ENCODE results near the gene SHISA9. TPM values are rescaled to one million over a fixed set of nuclear protein-coding genes. Genes with fewer than 3 reads are reported as not detected.

Gene SHISA9
- total RNA-seq, 1 donor from 2014 or later = not detected

GRCh38 chr16:13262270-13263090 is 361.1 kb downstream of the SHISA9 start:
- no peak for DNase-seq (ENCODE audit: low read depth, low spot score)

- DNase-seq (ENCODE audit: low read depth, low spot score) = no peak
These were observed 363.6 kb downstream of the SHISA9 start for GRCh38 chr16:13264749-13265552.

DNA sequence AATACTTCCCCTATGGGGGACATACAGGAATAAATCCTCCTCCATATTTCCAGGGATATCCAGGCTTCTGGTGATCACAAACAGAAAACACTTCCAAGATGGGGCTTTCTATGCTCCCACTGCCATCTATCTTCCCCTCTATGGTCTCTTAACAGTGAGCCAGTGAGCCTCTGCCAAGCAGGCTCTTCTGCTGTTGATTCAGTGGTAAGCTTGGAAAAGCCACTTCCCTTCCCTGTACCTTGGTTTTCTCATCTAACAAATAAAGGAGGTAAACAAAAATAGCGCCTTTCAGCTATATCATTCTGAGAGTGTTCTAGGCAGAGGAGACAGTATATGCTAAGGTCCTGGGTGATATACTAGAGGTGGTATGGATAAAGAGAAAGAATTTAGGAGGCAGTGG is 368.0 kb downstream of the SHISA9 start:
- no peak for DNase-seq (ENCODE audit: low read depth, low spot score)

GRCh38 chr16:13269905-13270528 is 368.6 kb downstream of the SHISA9 start:
- no peak for DNase-seq (ENCODE audit: low read depth, low spot score)

- DNase-seq (ENCODE audit: low read depth, low spot score) = no peak
These were observed 369.2 kb downstream of the SHISA9 start for GRCh38 chr16:13270602-13271001.

DNA sequence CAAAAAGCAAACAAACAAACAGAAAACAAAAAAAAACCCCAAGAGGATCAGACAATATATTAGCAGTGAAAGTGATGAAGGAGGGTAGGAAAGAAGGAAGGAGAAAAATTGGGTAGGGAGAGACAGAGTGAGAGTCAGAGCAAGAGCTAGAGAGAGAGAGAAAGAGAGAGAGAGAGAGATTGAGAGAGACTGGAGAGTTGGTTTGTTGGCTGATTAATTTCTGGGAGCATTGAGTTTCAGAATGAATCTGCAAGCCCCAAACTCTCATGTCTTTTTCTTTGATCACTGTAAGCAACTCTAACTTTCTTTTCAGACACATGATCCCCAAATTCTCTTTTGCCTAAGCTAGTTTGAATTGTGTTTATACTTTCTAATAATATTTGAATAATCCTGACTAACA is 388.1 kb downstream of the SHISA9 start:
- DNase-seq (ENCODE audit: low read depth, low spot score) = no peak

Other genes starting within 250 kb of the SHISA9 start
- 31.4 and 36.6 TPM in 2 replicates for gene CPPED1, start 97.7 kb upstream of the SHISA9 start, total RNA-seq

All from pulmonary artery endothelial cell (primary cell).